Ishikawa (cell line): ENCODE results near the gene ZNF483.

Experiments used
- CEBPB ChIP-seq: IDR thresholded peaks from 2 replicates; pipeline ENCODE4 v1.6.1; 2012
- CREB1 ChIP-seq: IDR thresholded peaks from 2 replicates; pipeline ENCODE4 v1.6.1; 2012; ENCODE audit warnings: low read depth
- EGR1 ChIP-seq: IDR thresholded peaks from 2 replicates; pipeline ENCODE4 v1.6.1; 2012
- EP300 ChIP-seq: IDR thresholded peaks from 2 replicates; pipeline ENCODE4 v1.6.1; 2012; ENCODE audit warnings: borderline replicate concordance
- FOXM1 ChIP-seq: IDR thresholded peaks from 2 replicates; pipeline ENCODE4 v1.6.1; 2012; ENCODE audit warnings: low read depth, borderline replicate concordance
- MAX ChIP-seq: IDR thresholded peaks from 2 replicates; pipeline ENCODE4 v1.6.1; 2012
- NFIC ChIP-seq: IDR thresholded peaks from 2 replicates; pipeline ENCODE4 v1.6.1; 2012
- RAD21 ChIP-seq: IDR thresholded peaks from 2 replicates; pipeline ENCODE4 v1.6.1; 2012; ENCODE audit warnings: low read depth
- TAF1 ChIP-seq: IDR thresholded peaks from 2 replicates; pipeline ENCODE4 v1.6.1; 2012; ENCODE audit warnings: low read depth, mild to moderate bottlenecking
- TCF12 ChIP-seq: IDR thresholded peaks from 2 replicates; pipeline ENCODE4 v1.6.1; 2012; ENCODE audit warnings: low read depth
- TEAD4 ChIP-seq: IDR thresholded peaks from 2 replicates; pipeline ENCODE4 v1.6.1; 2012
- YY1 ChIP-seq: IDR thresholded peaks from 2 replicates; pipeline ENCODE4 v1.6.1; 2012; ENCODE audit warnings: low read depth
- ZBTB7A ChIP-seq: IDR thresholded peaks from 2 replicates; pipeline ENCODE4 v1.6.1; 2012; ENCODE audit warnings: low read depth
- TF ChIP-seq, protein P1 (sequence below): IDR thresholded peaks from 2 replicates; pipeline ENCODE4 v1.6.1; 2012; ENCODE audit warnings: low read depth, mild to moderate bottlenecking
- TF ChIP-seq, protein P2 (sequence below): IDR thresholded peaks from 2 replicates; pipeline ENCODE4 v1.6.1; 2012

The ZNF483 gene

DNA sequence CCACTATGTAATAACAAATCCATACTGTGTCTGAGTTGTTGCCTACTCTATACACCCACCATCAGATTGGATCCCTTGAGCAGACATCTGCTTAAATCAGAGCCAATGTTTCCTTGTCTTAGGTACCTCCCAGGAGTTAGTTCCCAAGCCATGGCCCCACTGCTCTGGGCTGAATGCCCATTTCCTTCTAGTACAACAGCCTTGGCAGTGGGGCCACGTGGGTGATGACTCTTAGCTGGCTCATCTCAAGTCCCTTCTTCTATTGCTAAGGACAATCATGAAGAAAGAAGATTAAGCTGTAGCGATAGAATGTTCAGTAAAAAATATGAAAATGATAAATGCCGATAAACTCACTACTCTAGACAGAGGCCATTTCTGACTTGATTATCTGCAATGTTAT is 57.9 kb downstream of the ZNF483 start:
- TF ChIP-seq TAF1 = no peak
- no peak for TF ChIP-seq FOXM1
- TF ChIP-seq NFIC = no peak
- TF ChIP-seq RAD21 = no peak
- no peak for TF ChIP-seq CREB1
- TF ChIP-seq EP300 = no peak
- TF ChIP-seq ZBTB7A = no peak
- no peak for TF ChIP-seq CEBPB
- TF ChIP-seq YY1 = no peak
- no peak for TF ChIP-seq TCF12
- no peak for TF ChIP-seq MAX
- TF ChIP-seq EGR1 = no peak
- TF ChIP-seq TEAD4 = no peak
- TF ChIP-seq, protein P1, sequence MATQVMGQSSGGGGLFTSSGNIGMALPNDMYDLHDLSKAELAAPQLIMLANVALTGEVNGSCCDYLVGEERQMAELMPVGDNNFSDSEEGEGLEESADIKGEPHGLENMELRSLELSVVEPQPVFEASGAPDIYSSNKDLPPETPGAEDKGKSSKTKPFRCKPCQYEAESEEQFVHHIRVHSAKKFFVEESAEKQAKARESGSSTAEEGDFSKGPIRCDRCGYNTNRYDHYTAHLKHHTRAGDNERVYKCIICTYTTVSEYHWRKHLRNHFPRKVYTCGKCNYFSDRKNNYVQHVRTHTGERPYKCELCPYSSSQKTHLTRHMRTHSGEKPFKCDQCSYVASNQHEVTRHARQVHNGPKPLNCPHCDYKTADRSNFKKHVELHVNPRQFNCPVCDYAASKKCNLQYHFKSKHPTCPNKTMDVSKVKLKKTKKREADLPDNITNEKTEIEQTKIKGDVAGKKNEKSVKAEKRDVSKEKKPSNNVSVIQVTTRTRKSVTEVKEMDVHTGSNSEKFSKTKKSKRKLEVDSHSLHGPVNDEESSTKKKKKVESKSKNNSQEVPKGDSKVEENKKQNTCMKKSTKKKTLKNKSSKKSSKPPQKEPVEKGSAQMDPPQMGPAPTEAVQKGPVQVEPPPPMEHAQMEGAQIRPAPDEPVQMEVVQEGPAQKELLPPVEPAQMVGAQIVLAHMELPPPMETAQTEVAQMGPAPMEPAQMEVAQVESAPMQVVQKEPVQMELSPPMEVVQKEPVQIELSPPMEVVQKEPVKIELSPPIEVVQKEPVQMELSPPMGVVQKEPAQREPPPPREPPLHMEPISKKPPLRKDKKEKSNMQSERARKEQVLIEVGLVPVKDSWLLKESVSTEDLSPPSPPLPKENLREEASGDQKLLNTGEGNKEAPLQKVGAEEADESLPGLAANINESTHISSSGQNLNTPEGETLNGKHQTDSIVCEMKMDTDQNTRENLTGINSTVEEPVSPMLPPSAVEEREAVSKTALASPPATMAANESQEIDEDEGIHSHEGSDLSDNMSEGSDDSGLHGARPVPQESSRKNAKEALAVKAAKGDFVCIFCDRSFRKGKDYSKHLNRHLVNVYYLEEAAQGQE = no peak

DNA sequence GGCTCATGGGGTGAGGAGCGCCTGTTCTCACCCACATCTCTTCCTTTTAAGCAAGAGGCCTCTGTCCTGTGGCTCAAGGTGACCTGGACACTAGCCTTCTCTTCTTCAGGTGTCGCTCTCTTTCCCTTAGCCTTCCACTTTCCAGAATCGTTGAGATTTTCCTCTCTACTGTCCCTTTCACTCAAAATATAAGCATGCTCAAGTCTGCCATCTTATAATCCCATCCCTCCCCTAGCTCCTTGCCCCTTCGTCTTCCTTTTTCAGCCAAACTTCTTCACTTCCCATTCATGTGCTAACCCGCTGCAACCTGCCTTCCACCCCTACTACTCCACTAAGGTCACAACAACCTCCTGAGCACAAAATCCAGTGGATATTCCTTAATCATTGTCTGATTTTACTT is 61.4 kb downstream of the ZNF483 start:
- TF ChIP-seq NFIC = no peak
- TF ChIP-seq, protein P2, sequence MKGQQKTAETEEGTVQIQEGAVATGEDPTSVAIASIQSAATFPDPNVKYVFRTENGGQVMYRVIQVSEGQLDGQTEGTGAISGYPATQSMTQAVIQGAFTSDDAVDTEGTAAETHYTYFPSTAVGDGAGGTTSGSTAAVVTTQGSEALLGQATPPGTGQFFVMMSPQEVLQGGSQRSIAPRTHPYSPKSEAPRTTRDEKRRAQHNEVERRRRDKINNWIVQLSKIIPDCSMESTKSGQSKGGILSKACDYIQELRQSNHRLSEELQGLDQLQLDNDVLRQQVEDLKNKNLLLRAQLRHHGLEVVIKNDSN = no peak
- no peak for TF ChIP-seq TCF12
- TF ChIP-seq ZBTB7A = no peak

- TF ChIP-seq, protein P1 = no peak
- TF ChIP-seq TEAD4 = no peak
- no peak for TF ChIP-seq NFIC
- TF ChIP-seq, protein P2 = no peak
- no peak for TF ChIP-seq RAD21
- no peak for TF ChIP-seq TAF1
- no peak for TF ChIP-seq MAX
- no peak for TF ChIP-seq CEBPB
- no peak for TF ChIP-seq FOXM1
- no peak for TF ChIP-seq ZBTB7A
- TF ChIP-seq TCF12 = no peak
- no peak for TF ChIP-seq EGR1
- no peak for TF ChIP-seq EP300
- no peak for TF ChIP-seq YY1
- TF ChIP-seq CREB1 = no peak
These were observed 63.9 kb downstream of the ZNF483 start for GRCh38 chr9:111588846-111589245.

- TF ChIP-seq, protein P2 = no peak
- TF ChIP-seq YY1 = no peak
- TF ChIP-seq TEAD4 = no peak
- peak; percentile 89 for TF ChIP-seq RAD21
- TF ChIP-seq TAF1 = no peak
- TF ChIP-seq TCF12 = peak; percentile 18; the same call in 1 of the 2 replicates
- TF ChIP-seq, protein P1 = no peak
- 0 out of 2 replicates have a peak, but pooled peaks have one; percentile 19 for TF ChIP-seq FOXM1
- peak; percentile 49; the same call in 1 of the 2 replicates for TF ChIP-seq CEBPB
- TF ChIP-seq CREB1 = no peak
- no peak for TF ChIP-seq MAX
- no peak for TF ChIP-seq EGR1
- TF ChIP-seq NFIC = no peak
- no peak for TF ChIP-seq EP300
- TF ChIP-seq ZBTB7A = no peak
These were observed 73.1 kb downstream of the ZNF483 start for GRCh38 chr9:111597852-111598732.
